CD4-positive, alpha-beta T cell (primary cell): Measurements from ENCODE around the gene TLR7. TPM values are rescaled to one million over a fixed set of nuclear protein-coding genes. Genes with fewer than 3 reads are reported as not detected.

Experiments used
- ATAC-seq: fragments of 200-7000 bp; cut with Tn5 transposase; one replicate; pipeline ENCODE4 v1.10.0; 2022; ENCODE audit warnings: mild to moderate bottlenecking; ENCODE audit not compliant: poor library complexity
- CTCF ChIA-PET: fragments of 350-600 bp; sonication (Branson Sonifier 250); formaldehyde crosslinking; loops from one replicate; lab custom pipeline; 2021; ENCODE audit warnings: antibody characterized with exemption, inconsistent platforms; lab: Charles Lee
- POLR2A ChIA-PET: fragments of 350-600 bp; sonication (Branson Sonifier 250); formaldehyde crosslinking; loops from one replicate; lab custom pipeline; 2021; ENCODE audit warnings: antibody characterized with exemption, inconsistent platforms; lab: Charles Lee
- DNase-seq, 14 experiments: peaks; one replicate each; pipeline ENCODE4 v3.0.0-alpha.2; 2013 to 2020; ENCODE audit warnings: mixed read lengths in 2 of 14
- H3K27ac ChIP-seq, 2 donors: one replicate each; pipeline versions ENCODE4 v1.5.1 to v1.7.0; 2013; ENCODE audit warnings: low read length in 2 of 2, low read depth in 1 of 2, mild to moderate bottlenecking in 1 of 2
- H3K27me3 ChIP-seq, 2 experiments: 1 replicate in 1 of 2; 2 replicates in 1 of 2; pipeline versions ENCODE4 v1.6.1 to v1.7.0; 2013; ENCODE audit warnings: low read length in 2 of 2, control low read depth in 1 of 2, mild to moderate bottlenecking in 1 of 2, moderate library complexity in 1 of 2; ENCODE audit not compliant: insufficient read depth in 2 of 2, control insufficient read depth in 1 of 2
- H3K36me3 ChIP-seq: one replicate; pipeline ENCODE4 v1.6.1; 2013; ENCODE audit warnings: low read length, control low read depth; ENCODE audit not compliant: insufficient read depth
- H3K4me1 ChIP-seq: one replicate; pipeline ENCODE4 v1.6.1; 2013; ENCODE audit warnings: low read length, control low read depth; ENCODE audit not compliant: insufficient read depth
- H3K4me3 ChIP-seq: one replicate; pipeline ENCODE4 v1.5.1; 2013; ENCODE audit warnings: mild to moderate bottlenecking, low read length, moderate library complexity
- H3K9me3 ChIP-seq, 2 experiments: 1 replicate in 1 of 2; 2 replicates in 1 of 2; pipeline versions ENCODE4 v1.6.1 to v1.7.0; 2013; ENCODE audit warnings: low read length in 2 of 2, mild to moderate bottlenecking in 2 of 2, control low read depth in 1 of 2, moderate library complexity in 1 of 2; ENCODE audit not compliant: control insufficient read depth in 1 of 2, insufficient read depth in 1 of 2
- H3K27ac Mint-ChIP-seq: one replicate; pipeline ENCODE4 v1.8.0; 2020; ENCODE audit warnings: mixed read lengths
- H3K27me3 Mint-ChIP-seq: one replicate; pipeline ENCODE4 v1.8.0; 2021; ENCODE audit warnings: mixed read lengths
- H3K36me3 Mint-ChIP-seq: one replicate; pipeline ENCODE4 v1.8.0; 2021; ENCODE audit warnings: low read depth, mixed read lengths
- H3K4me1 Mint-ChIP-seq: one replicate; pipeline ENCODE4 v1.8.0; 2021; ENCODE audit warnings: low read depth, mixed read lengths
- H3K4me3 Mint-ChIP-seq: one replicate; pipeline ENCODE4 v1.8.0; 2020; ENCODE audit warnings: mild to moderate bottlenecking, mixed read lengths
- H3K9me3 Mint-ChIP-seq: one replicate; pipeline ENCODE4 v1.8.0; 2020; ENCODE audit warnings: mixed read lengths
- CTCF ChIP-seq: fragments of 200-600 bp; IDR thresholded peaks from one replicate; pipeline ENCODE4 v1.8.0; 2022; ENCODE audit warnings: antibody characterized with exemption, mild to moderate bottlenecking
- intact Hi-C, 2 experiments: fragments of 100-400 bp; cut with DNase I in 1 of 2; cut with micrococcal nuclease in 1 of 2; formaldehyde crosslinking; loops; one replicate each; pipeline versions ENCODE4 v1.15.1 to v1.9.0; 2023 to 2025; cut with DNase I, micrococcal nuclease
- polyA plus RNA-seq, 2 donors: library from polyadenylated mRNA; unstranded; fragments of 120-200 nt; gene quantifications; one replicate each; pipeline ENCODE4 v1.2.1, GENCODE V29; 2013
- total RNA-seq, 174 experiments: library from RNA in 2 of 174; stranded (reverse) in 2 of 174; gene quantifications; one replicate each; pipeline ENCODE4 v1.2.3 and lab custom pipeline; 2021 to 2026

The TLR7 gene
- under 1 TPM in 1 of 2 experiments, not detected in 1; 0.06 TPM for total RNA-seq
- 2.5 TPM for polyA plus RNA-seq (2013, experiment 1 of 2)
- polyA plus RNA-seq (2013, experiment 2 of 2): 1.6 TPM
- total RNA-seq (lab: John Stamatoyannopoulos, UW): 0 to 7.2 (median 0.14) reads per million in 172 experiments

GRCh38 chrX:12866451-12867377 is at the start of gene TLR7:
TLR7 (plus strand) TSS chrX:12867072; CDS start chrX:12867579, 507 bp downstream.
- Histone ChIP-seq H3K27ac (no peak within 1 kb of the TSS), H3K9me3 (peaks cover 0 to 5% of the 10 kb centered on the region in 2 experiments), H3K4me1 (no peaks in the 10 kb centered on the region), H3K27me3 (peaks cover 0 to 4% of the 10 kb centered on the region in 2 experiments), H3K4me3 (peak within 1 kb of the TSS; percentile 5), H3K36me3 (no peaks in the 10 kb centered on the region)
- H3K27me3 Mint-ChIP-seq: no peaks in the 10 kb centered on the region
- no peak for TF ChIP-seq CTCF
- peak in 1 of 14 experiments; percentile 8 for DNase-seq
- ChIA-PET POLR2A (no interaction called here), CTCF (no interaction called here)
- H3K27ac Mint-ChIP-seq: no peak within 1 kb of the TSS
- no peaks in the 10 kb centered on the region for H3K36me3 Mint-ChIP-seq
- no peak within 1 kb of the TSS for H3K4me3 Mint-ChIP-seq
- intact Hi-C loops: no loop called here
- no peaks in the 10 kb centered on the region for H3K9me3 Mint-ChIP-seq
- H3K4me1 Mint-ChIP-seq: no peaks in the 10 kb centered on the region
- no peak for ATAC-seq

DNA sequence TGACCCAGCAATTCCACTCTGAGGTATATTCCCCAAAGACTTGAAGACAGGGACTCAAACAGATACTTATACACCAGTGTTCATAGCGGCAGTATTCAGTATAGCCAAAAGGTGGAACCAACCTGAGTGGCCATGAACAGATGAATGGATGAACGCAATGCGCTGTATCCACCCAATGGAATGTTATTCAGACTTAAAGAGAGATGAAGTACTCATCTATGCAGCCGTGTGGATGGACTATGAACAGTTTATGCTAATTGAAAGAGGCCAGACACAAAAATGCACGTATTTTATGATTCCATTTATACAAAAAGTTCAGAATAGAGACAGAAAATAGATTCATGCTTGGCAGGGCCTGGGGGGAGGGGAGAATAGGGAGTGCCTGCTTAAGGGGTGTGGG is 49.3 kb upstream of the TLR7 start:
- ChIA-PET POLR2A (no interaction called here), CTCF (no interaction called here)
- DNase-seq: no peak
- no peak overlapping the region for H3K27ac ChIP-seq
- no peaks in the 10 kb centered on the region for H3K27me3 ChIP-seq
- no peak for TF ChIP-seq CTCF
- no peaks in the 10 kb centered on the region for H3K9me3 ChIP-seq
- peaks cover 19% of the 10 kb centered on the region for H3K36me3 ChIP-seq
- Mint-ChIP-seq H3K4me3 (no peak overlapping the region), H3K27me3 (no peaks in the 10 kb centered on the region), H3K4me1 (no peaks in the 10 kb centered on the region), H3K36me3 (peaks cover 39% of the 10 kb centered on the region), H3K9me3 (no peaks in the 10 kb centered on the region), H3K27ac (no peak overlapping the region)
- H3K4me3 ChIP-seq: no peak overlapping the region
- no peaks in the 10 kb centered on the region for H3K4me1 ChIP-seq
- intact Hi-C loops: loop anchor here in 1 of 2 experiments (10.0 kb wide), 1 partner anchor 827 kb away; no protein-coding TSS in a partner anchor
- ATAC-seq: no peak

DNA sequence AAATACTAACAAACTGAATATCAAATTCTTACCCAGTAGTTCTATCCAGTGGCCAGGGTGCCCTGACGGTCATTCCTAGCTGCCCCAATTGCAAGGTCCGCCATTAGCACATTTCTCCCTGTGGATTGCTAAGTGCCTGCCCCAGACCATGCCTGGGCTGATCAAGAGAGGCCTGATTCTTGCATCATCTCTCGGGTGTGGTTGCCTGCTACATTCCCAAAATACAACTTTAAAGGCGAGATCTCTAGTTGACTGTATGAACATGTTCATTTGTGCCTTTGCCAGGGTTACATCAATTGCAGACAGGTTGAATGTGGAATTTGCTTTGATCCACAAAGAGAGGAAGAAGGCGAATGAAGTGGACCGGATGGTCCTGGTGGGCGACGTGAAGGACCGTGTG is 47.6 kb upstream of the TLR7 start:
- peaks cover 44% of the 10 kb centered on the region for H3K36me3 Mint-ChIP-seq
- intact Hi-C loops: loop anchor here in 1 of 2 experiments (10.0 kb wide), 1 partner anchor 826 kb away; no protein-coding TSS in a partner anchor

More for the DNA sequence above, 47.6 kb upstream of the TLR7 start:
- Histone ChIP-seq H3K27ac (no peak overlapping the region), H3K36me3 (peaks cover 25% of the 10 kb centered on the region), H3K27me3 (no peaks in the 10 kb centered on the region), H3K4me3 (no peak overlapping the region), H3K9me3 (no peaks in the 10 kb centered on the region), H3K4me1 (no peaks in the 10 kb centered on the region)
- Mint-ChIP-seq H3K27me3 (no peaks in the 10 kb centered on the region), H3K9me3 (no peaks in the 10 kb centered on the region), H3K4me1 (no peaks in the 10 kb centered on the region), H3K4me3 (no peak overlapping the region), H3K27ac (no peak overlapping the region)
- ChIA-PET CTCF (no interaction called here), POLR2A (no interaction called here)
- no peak for ATAC-seq
- DNase-seq: no peak
- no peak for TF ChIP-seq CTCF
